Motor neuron (in vitro differentiated cells): ENCODE data around the gene EXOC2. TPM values are rescaled to one million over a fixed set of nuclear protein-coding genes. Genes with fewer than 3 reads are reported as not detected.

Experiments
- ATAC-seq, 8 experiments: fragments of 200-7000 bp; cut with Tn5 transposase; replicated peaks in 6 of 8; 2 replicates each; pipeline ENCODE4 v1.8.0; 2021; ENCODE audit warnings: mild to moderate bottlenecking in 8 of 8, moderate library complexity in 8 of 8
- H3K27ac ChIP-seq, 2 donors: fragments of 250-450 bp; sonication (Bioruptor Pico); 2 replicates each; pipeline ENCODE4 v1.9.0; 2021; ENCODE audit warnings: antibody characterized with exemption in 2 of 2, mild to moderate bottlenecking in 2 of 2, moderate library complexity in 1 of 2
- H3K4me1 ChIP-seq, 2 donors: fragments of 250-450 bp; sonication (Bioruptor Pico); replicated peaks in 1 of 2; 2 replicates each; pipeline ENCODE4 v1.6.1; 2021; ENCODE audit warnings: antibody characterized with exemption in 2 of 2, mild to moderate bottlenecking in 2 of 2, moderate library complexity in 1 of 2
- H3K4me3 ChIP-seq, 5 donors: fragments of 250-450 bp; sonication (Bioruptor Pico); 2 replicates each; pipeline ENCODE4 v1.9.0; 2021; ENCODE audit warnings: antibody characterized with exemption in 5 of 5, mild to moderate bottlenecking in 5 of 5, moderate library complexity in 4 of 5
- WGBS, 10 experiments: fragments of 450-650 bp; shearing (Covaris generic); methylation state at CpG; one replicate each; pipeline ENCODE4 v1.0.0; 2022; 5-methylcytosine and 5-hydroxymethylcytosine counted together
- in situ Hi-C, 9 experiments: fragments of 400-800 bp; cut with MboI; loops; one replicate each; pipeline ENCODE4 v1.15.0; 2021; ENCODE audit warnings: low sequenced_read_pairs in 9 of 9, low pct_unique_long_range_greater_than_20kb in 2 of 9; ENCODE audit not compliant: unreplicated experiment in 9 of 9
- total RNA-seq, 8 experiments: library from RNA; unstranded; fragments of 300-600 nt; gene quantifications; 2 replicates each; pipeline versions ENCODE4 v1.2.3 to v1.2.4, GENCODE V29; 2022

Gene EXOC2, protein sequence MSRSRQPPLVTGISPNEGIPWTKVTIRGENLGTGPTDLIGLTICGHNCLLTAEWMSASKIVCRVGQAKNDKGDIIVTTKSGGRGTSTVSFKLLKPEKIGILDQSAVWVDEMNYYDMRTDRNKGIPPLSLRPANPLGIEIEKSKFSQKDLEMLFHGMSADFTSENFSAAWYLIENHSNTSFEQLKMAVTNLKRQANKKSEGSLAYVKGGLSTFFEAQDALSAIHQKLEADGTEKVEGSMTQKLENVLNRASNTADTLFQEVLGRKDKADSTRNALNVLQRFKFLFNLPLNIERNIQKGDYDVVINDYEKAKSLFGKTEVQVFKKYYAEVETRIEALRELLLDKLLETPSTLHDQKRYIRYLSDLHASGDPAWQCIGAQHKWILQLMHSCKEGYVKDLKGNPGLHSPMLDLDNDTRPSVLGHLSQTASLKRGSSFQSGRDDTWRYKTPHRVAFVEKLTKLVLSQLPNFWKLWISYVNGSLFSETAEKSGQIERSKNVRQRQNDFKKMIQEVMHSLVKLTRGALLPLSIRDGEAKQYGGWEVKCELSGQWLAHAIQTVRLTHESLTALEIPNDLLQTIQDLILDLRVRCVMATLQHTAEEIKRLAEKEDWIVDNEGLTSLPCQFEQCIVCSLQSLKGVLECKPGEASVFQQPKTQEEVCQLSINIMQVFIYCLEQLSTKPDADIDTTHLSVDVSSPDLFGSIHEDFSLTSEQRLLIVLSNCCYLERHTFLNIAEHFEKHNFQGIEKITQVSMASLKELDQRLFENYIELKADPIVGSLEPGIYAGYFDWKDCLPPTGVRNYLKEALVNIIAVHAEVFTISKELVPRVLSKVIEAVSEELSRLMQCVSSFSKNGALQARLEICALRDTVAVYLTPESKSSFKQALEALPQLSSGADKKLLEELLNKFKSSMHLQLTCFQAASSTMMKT
- total RNA-seq, result 10 to 100 TPM; 18.0 to 40.8 (median 20.9) TPM

DNA sequence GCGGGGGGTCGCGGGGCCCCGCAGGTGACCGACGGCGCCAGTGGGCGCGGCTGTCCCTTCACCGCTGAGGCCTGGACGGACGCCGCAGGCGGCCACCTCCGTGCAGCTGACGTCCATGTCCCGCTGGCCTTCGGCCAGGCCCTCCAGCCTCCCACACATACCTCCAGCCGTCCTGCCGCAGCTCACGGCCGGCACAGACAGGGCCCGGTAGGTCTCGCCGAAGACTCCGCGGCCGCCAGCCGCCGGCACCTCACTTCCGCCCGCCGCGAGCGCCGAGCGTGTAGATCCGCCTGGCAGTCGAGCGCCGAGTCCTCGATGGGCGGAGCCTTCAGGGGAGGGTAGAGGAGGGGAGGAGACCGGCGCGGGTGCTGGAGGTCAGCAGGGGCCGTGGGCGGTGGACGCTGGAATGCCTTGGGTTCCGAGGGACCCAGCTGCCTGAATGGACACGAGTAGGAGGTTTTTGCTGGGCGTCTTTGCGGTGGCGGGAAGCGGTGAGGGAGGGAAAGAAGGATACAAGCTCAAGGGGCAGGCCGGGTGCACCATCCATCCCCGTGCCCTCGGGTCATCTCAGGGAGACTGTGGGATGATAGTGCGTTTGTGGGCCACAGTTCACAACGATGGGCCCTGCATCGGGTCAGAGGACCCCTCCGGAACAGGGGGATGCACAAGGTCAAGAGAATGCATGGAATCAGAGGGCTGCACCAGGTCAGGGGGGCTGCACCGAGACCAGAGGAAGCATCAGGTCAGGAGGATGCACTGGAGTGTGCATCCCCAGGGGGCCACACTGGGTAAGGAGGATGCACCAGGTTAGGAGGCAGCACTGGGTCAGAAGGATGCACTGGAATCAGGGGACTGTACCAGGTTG lies at the start of gene EXOC2:
Gene EXOC2, minus strand, starts transcription at position 282 of the 865 bp plus-strand sequence. CDS start 55,321 bp downstream, outside the sequence.
- in situ Hi-C loops, result loop anchor here in 1 of 9 experiments (10.0 kb wide), 1 partner anchor 98 kb away; no protein-coding TSS in a partner anchor
- H3K27ac ChIP-seq, result peak within 1 kb of the TSS; percentile 63 to 70
- peak; percentile 83 to 97 (median 93) for ATAC-seq
- peak within 1 kb of the TSS; percentile 72 to 97 (median 95) for H3K4me3 ChIP-seq
- H3K4me1 ChIP-seq, result no peaks in the 10 kb centered on the region
- WGBS, 10 experiments, result 0 to 10% (median 0%) methylated on average over 1 to 25 of the region's 63 CpGs; no CpG with 5 or more reads in 7 of the 10 experiments

DNA sequence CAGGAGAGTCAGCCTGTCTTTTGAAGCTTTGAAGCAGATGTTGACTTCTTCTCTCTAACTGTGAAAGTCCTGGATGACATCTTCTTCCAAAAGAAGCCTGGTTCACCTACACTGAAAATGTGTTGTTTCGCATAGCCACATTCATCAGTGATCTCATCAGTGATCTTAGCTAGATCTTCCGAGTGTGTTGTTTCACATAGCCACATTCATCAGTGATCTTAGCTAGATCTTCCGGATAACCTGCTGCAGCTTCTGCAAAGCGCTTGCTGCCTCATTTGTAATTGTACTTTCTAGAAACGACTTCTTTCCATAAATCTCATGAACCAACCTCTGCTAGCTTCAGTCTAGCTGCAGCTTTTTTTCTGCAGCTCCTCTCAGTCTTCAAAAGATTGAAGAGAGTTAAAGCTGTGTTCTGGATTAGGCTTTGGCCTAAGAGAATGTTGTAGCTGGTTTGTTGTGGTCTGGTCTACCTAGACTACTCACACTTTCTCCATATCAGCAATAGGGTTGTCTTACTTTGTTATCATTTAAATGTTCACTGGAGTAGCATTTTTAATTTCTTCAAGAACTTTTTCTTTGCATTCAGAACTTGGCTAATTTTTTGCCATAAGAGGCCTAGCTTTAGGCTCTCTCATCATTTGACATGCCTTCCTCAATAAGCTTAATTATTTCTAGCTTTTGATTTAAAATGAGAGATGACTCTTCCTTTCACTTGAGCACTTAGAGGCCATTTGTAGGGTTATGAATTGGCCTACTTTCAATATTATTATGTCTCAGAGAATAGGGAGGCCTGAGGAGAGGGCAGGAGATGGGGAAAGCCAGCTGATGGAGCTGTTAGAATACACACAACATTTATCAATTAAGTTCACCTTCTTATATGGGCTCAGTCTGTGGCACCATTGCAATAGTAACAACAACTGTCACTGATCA lies 48.7 kb upstream of the EXOC2 start:
- WGBS, 10 experiments, result 61 to 94% (median 87%) methylated on average over 2 to 5 of the region's 5 CpGs; no CpG with 5 or more reads in 2 of the 10 experiments
- no peak overlapping the region for H3K4me3 ChIP-seq
- in situ Hi-C loops, result no loop called here
- no peak for ATAC-seq
- no peak overlapping the region for H3K27ac ChIP-seq
- H3K4me1 ChIP-seq, result no peaks in the 10 kb centered on the region

DNA sequence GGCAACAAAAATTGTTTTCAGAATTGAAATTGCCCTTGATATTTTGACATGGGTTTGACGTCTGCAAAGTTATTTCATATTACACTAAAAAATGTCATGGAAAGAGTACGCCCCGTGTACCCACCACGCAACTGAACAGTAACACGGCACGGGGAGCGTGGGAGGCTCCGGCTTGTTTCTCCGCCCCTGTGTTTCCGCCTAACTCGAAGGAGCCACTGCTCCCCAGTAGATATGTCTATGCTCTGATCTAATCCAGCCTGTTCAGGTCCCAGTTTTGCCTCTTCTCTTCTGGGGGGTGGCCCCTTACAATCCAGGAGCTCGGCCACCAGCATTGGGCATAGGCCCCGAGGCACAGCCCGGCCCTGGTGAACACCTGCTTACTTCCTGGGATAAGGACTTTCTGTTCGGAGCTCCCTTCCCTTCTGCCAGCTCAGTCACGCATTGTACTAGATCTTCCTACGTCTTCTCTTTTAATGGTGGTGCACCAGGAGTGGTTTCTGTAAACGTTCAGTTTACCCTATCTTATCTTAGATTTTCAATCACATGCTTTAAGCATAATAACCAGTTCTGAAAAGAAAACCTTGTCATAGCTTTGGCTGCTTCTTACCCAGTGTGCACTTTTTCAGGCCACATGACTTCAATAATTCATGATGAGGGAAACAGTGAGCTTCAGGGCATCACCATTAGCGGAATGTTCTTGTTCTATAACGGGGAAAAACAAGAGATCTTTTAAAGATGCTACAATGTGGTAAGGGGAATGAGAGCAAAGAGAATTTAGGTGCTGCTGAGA lies 43.9 kb upstream of the EXOC2 start:
- in situ Hi-C loops, result no loop called here

DNA sequence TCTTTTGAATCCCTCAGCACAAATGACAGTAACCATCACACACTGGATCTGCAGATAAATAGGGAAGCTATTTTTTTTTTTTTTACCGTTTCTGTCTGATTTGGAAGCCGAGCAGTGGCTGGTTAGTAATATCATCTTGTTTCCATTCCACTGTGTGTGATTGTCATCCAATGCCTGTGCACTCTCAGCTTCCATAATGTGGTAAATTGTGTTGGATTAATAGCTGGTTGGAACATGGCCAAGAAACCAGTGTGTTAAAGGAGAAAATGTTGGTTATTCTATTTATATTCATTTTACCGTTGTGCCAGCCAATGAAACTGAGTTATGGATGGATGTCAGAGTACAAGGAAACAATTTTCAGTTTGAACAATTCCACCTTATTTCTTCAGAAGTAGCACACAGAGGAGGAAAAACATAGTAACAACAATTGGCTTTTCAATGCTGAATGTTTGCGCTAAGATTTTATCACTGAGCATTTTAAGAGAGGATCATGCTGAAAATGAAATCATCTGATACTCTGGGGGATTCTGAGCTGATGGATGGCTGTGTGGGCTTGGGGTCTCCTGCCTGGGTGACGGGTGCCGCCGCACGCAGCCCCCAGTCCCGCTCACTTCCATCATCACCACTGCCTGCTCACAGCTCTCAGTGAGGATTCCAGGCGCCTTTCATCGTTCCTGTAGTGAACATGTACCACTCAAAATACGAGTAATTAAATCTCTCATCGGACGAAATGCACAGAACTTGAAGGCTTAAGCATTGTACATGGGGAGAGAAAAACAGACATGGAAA lies 40.7 kb upstream of the EXOC2 start:
- in situ Hi-C loops, result no loop called here
- Histone ChIP-seq H3K4me1 (no peaks in the 10 kb centered on the region), H3K27ac (no peak overlapping the region), H3K4me3 (no peak overlapping the region)
- WGBS, 10 experiments, result 8 to 100% (median 86%) methylated on average over 1 to 13 of the region's 14 CpGs
- peak in 1 of 8 experiments; percentile 75 for ATAC-seq

More for the DNA sequence above, 43.9 kb upstream of the EXOC2 start:
- ATAC-seq, result no peak
- H3K4me3 ChIP-seq, result no peak overlapping the region
- no peaks in the 10 kb centered on the region for H3K4me1 ChIP-seq
- 49 to 93% (median 89%) methylated on average over 2 to 15 of the region's 20 CpGs; no CpG with 5 or more reads in 1 of the 10 experiments for WGBS, 10 experiments
- no peak overlapping the region for H3K27ac ChIP-seq

DNA sequence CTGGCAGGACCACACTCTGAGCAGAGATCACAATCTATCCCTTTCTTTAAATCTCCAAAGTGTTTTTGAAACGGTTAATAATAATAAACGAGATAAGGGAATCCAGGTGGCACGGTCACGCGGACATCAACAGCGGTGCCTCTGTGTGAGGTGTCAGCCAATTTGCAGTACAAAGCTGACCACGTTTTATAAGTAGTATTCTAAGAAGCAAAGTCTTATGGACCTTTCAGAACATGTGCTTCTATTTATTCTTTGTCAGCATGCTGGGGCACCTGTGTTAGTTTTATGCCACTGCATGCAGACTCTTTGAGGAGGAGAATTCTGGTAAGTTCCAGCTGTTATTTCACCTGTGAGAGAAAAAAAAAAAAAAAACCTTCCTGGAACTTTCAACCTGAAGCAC lies 39.0 kb upstream of the EXOC2 start:
- WGBS, 10 experiments, result 13 to 90% (median 72%) methylated on average over 1 to 7 of the region's 7 CpGs; no CpG with 5 or more reads in 2 of the 10 experiments
- ATAC-seq, result no peak
- in situ Hi-C loops, result no loop called here
- Histone ChIP-seq H3K4me1 (no peaks in the 10 kb centered on the region), H3K27ac (no peak overlapping the region), H3K4me3 (no peak overlapping the region)

DNA sequence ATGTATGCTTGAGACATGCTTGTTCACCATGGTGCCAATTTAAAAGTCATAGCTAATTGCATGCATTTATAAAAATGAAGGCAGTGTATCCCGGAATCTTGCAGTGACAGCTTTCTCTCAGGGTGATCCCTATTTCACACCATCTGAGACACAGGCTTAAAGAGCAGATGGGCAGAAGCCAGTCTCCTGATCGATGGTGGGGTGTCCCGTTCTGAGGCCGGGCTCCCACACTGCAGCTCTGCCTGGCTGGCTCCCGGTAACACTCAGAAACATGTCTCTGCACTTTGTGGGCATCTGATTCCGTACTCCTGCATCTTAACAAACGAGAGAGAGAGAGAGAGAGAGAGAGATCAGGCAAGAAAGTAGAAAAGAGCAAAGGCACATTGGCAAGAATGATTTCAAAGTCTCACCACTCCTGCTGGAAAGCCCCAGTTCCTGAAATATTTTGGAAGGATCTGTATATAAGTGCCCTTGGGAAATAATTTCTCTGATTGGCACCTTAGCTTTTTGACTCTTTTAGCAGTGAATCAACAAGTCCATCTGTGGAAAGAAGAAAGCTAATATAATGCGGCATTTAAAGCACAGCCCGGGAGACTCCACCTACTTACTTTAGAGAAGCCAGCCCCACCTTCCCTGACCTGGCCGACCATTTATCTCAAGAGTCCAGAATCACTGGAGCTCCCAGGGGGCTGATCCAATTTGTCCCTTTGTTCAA lies 36.8 kb upstream of the EXOC2 start:
- 50 to 100% (median 85%) methylated on average over 2 to 9 of the region's 10 CpGs; no CpG with 5 or more reads in 1 of the 10 experiments for WGBS, 10 experiments

DNA sequence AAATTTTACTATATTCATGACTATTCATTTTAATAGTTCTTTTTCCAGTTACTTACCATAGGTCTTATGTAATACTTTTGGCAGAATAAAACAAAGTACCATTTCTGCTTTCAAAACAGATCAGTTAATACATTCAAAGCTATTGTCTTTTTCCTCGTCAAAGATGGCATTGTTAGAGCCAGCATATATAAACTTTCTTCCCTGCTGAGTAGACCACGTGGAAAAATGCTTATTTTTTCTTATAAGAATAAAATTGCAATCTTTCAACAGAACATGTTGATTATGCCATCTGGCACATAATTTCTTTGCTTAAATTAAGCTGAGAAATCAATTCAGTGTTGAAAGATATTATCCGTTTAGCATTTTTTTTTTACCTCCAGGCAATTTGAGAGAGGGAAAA lies 34.9 kb upstream of the EXOC2 start:
- Histone ChIP-seq H3K4me3 (no peak overlapping the region), H3K4me1 (no peaks in the 10 kb centered on the region), H3K27ac (no peak overlapping the region)
- WGBS, 10 experiments, result 7 to 83% (median 61%) methylated on average over 2 to 3 of the region's 3 CpGs
- ATAC-seq, result peak in 1 of 8 experiments; percentile 79
- in situ Hi-C loops, result no loop called here

More for the DNA sequence above, 36.8 kb upstream of the EXOC2 start:
- Histone ChIP-seq H3K4me1 (no peaks in the 10 kb centered on the region), H3K27ac (no peak overlapping the region), H3K4me3 (no peak overlapping the region)
- ATAC-seq, result peak in 1 of 8 experiments; percentile 31
- in situ Hi-C loops, result no loop called here

DNA sequence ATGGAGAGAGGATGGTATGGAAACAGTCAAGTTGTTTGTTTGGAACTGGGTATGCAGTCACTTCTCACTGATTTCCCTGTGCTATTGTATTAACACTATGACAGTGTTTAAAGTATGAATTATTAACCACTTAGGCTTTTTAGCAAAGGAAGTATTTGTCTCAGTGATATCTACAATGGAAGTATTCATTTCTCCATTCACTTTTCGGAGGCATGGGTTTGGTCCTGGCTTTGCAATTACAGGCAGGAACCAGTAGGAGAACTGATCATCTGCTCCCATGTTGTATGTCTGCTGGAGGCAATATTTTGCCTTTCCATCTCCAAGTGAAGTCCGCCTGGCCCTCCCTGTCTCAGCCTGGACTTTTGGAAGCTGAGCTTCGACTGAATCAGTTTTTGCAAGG lies 30.6 kb upstream of the EXOC2 start:
- WGBS, 10 experiments, result 20 to 100% (median 78%) methylated on average over 1 to 3 of the region's 3 CpGs
- ATAC-seq, result no peak
- Histone ChIP-seq H3K27ac (no peak overlapping the region), H3K4me1 (no peaks in the 10 kb centered on the region), H3K4me3 (no peak overlapping the region)
- in situ Hi-C loops, result no loop called here

DNA sequence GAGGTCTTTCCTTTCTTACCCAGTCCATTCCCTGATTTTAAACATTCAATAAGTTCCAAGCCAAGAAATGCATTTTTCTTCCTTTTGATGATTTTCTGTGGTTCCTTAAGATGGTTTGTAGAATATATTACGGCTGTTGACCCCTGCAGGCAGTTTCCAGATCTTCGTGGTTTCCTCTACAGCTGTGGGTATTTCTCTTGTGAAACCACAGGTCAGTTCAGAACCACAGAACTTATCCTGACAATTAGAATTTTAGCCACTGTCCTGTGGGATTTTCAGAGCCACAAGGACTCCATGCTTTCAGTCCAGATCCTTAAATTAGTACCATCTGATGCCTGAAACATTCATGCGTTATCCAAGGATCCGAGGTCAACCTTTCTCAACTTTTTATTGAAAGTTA lies 29.7 kb upstream of the EXOC2 start:
- no peak for ATAC-seq
- in situ Hi-C loops, result no loop called here

DNA sequence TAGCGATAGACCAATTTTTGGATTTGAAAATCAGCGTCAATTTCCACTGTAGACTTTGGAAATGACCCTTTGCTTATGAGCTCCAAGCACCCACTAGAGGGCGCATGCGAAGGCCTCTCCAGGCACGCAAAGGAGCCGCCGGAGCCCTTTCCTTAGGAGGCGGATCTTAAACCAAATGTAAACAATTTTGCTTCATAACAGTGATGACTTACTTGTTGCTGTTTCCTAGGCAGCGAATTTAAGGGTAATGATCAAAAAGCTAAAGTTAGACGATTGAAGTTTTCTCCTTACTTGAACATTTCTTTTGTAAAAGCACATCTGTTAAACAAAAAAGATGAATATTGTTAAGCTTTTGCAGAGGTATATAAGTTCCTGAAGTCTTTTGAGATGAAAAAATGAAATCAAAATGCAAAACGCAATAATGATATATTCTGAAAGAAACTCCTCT lies 29.2 kb upstream of the EXOC2 start:
- 0 to 22% (median 6%) methylated on average over 2 to 11 of the region's 11 CpGs for WGBS, 10 experiments
- peak; percentile 42 to 95 (median 72) for ATAC-seq
- H3K4me3 ChIP-seq, result no peak overlapping the region
- H3K27ac ChIP-seq, result no peak overlapping the region
- no peaks in the 10 kb centered on the region for H3K4me1 ChIP-seq
- in situ Hi-C loops, result no loop called here

More for the DNA sequence above, 29.7 kb upstream of the EXOC2 start:
- Histone ChIP-seq H3K27ac (no peak overlapping the region), H3K4me1 (no peaks in the 10 kb centered on the region), H3K4me3 (no peak overlapping the region)
- WGBS, 10 experiments, result 23 to 100% (median 71%) methylated on average over 1 to 4 of the region's 4 CpGs; no CpG with 5 or more reads in 2 of the 10 experiments
